Measurements from ENCODE around the gene SLC66A2. TPM values are rescaled to one million over a fixed set of nuclear protein-coding genes. Genes with fewer than 3 reads are reported as not detected.
A peak's percentile ranks its signal among the peaks of the same experiment; 100 is the strongest.

SLC66A2 gene
- total and polyA plus RNA-seq, 2 of the 13 experiments (the other 11 are each of a cell fraction or from before 2014, with no cell fraction given), result 33.5 to 41.9 TPM

GRCh38 chr18:79934311-79935097 lies 16.9 kb downstream of the SLC66A2 start (continued):
- peak; percentile 98 for TF ChIP-seq ARID5B (CRISPR knock-in tag; IDR thresholded peaks at IDR 0.05)
- no peak for TF ChIP-seq KLF11 (CRISPR knock-in tag; IDR thresholded peaks at IDR 0.05)
- peak; percentile 98 for TF ChIP-seq FOXA3 (CRISPR knock-in tag; IDR thresholded peaks at IDR 0.05)
- TF ChIP-seq ZBTB25 (CRISPR knock-in tag; IDR thresholded peaks at IDR 0.05), result peak; percentile 49; the same call in 1 of the 2 replicates
- peak; percentile 71; the same call in 1 of the 2 replicates for TF ChIP-seq KDM2A (CRISPR knock-in tag; IDR thresholded peaks at IDR 0.05; ENCODE audit: borderline replicate concordance, low read depth)
- TF ChIP-seq ZBTB10 (CRISPR knock-in tag; IDR thresholded peaks at IDR 0.05; ENCODE audit: borderline replicate concordance), result peak; percentile 52; the same call in 1 of the 2 replicates
- TF ChIP-seq NR2F1 (CRISPR knock-in tag; IDR thresholded peaks at IDR 0.05), result peak; percentile 100
- peak; percentile 61 for TF ChIP-seq LCORL (IDR thresholded peaks at IDR 0.05)
- TF ChIP-seq LCORL (CRISPR knock-in tag; IDR thresholded peaks at IDR 0.05), result peak; percentile 95
- no peak; the same call in 1 of the 2 replicates for TF ChIP-seq ZNF598 (CRISPR knock-in tag; IDR thresholded peaks at IDR 0.05; ENCODE audit: borderline replicate concordance)
- peak; percentile 37; the same call in 1 of the 2 replicates for TF ChIP-seq ZBTB38 (CRISPR knock-in tag; IDR thresholded peaks at IDR 0.05)
- TF ChIP-seq ZNF709 (CRISPR knock-in tag; IDR thresholded peaks at IDR 0.05), result peak; percentile 57; the same call in 1 of the 2 replicates
- TF ChIP-seq CREM (IDR thresholded peaks at IDR 0.05), result peak; percentile 89
- no peak for TF ChIP-seq CREM (CRISPR knock-in tag; IDR thresholded peaks at IDR 0.05)
- 0 out of 2 replicates have a peak, but pooled peaks have one; percentile 1 for TF ChIP-seq ZMAT3 (CRISPR knock-in tag; conservative IDR thresholded peaks at IDR 0.05)
- peak; percentile 70; the same call in 1 of the 2 replicates for TF ChIP-seq DRAP1 (CRISPR knock-in tag; IDR thresholded peaks at IDR 0.05)
- TF ChIP-seq CHCHD3 (CRISPR knock-in tag; IDR thresholded peaks at IDR 0.05), result no peak
- TF ChIP-seq MTERF4 (CRISPR knock-in tag; IDR thresholded peaks at IDR 0.05), result no peak
- peak; percentile 96 for TF ChIP-seq FOXJ3 (CRISPR knock-in tag; IDR thresholded peaks at IDR 0.05; ENCODE audit: borderline replicate concordance)
- TF ChIP-seq NFE2 (CRISPR knock-in tag; IDR thresholded peaks at IDR 0.05), result no peak
- TF ChIP-seq ZNF207 (IDR thresholded peaks at IDR 0.05; ENCODE audit: borderline replicate concordance), result no peak
